Heart left ventricle (tissue), 16 donors: ENCODE measurements around the gene CACNA1C. TPM values are rescaled to one million over a fixed set of nuclear protein-coding genes. Genes with fewer than 3 reads are reported as not detected.

Experiments used
- ATAC-seq, 4 donors: fragments of 200-7000 bp; cut with Tn5 transposase; one replicate each; pipeline ENCODE4 v1.9.1; 2020 to 2022; ENCODE audit warnings: moderate library complexity in 4 of 4, mild to moderate bottlenecking in 3 of 4, moderate number of reproducible peaks in 1 of 4
- DNase-seq, 5 donors: peaks; one replicate each; pipeline ENCODE4 v3.0.0-alpha.2; 2020
- H3K27ac ChIP-seq, 12 donors: fragments of 200-600 bp; sonication (generic) in 4 of 12; one replicate each; pipeline versions ENCODE4 v1.5.0 to v1.8.0; 2016 to 2022; ENCODE audit warnings: mild to moderate bottlenecking in 2 of 12
- H3K27me3 ChIP-seq, 9 donors: fragments of 200-600 bp; sonication (generic) in 2 of 9; one replicate each; pipeline versions ENCODE4 v1.5.1 to v1.8.0; 2016 to 2022; ENCODE audit warnings: mild to moderate bottlenecking in 3 of 9
- H3K36me3 ChIP-seq, 9 donors: fragments of 200-600 bp; sonication (generic) in 2 of 9; one replicate each; pipeline versions ENCODE4 v1.5.0 to v1.8.0; 2018 to 2022; ENCODE audit warnings: mild to moderate bottlenecking in 2 of 9
- H3K4me1 ChIP-seq, 12 donors: fragments of 200-600 bp; sonication (generic) in 4 of 12; one replicate each; pipeline versions ENCODE4 v1.5.0 to v1.8.0; 2016 to 2022; ENCODE audit warnings: mild to moderate bottlenecking in 3 of 12
- H3K4me3 ChIP-seq, 12 donors: fragments of 200-600 bp; sonication (generic) in 4 of 12; one replicate each; pipeline versions ENCODE4 v1.5.0 to v1.8.0; 2017 to 2022; ENCODE audit warnings: mild to moderate bottlenecking in 9 of 12, moderate library complexity in 4 of 12
- H3K9me3 ChIP-seq, 12 donors: fragments of 200-600 bp; sonication (generic) in 4 of 12; one replicate each; pipeline versions ENCODE4 v1.5.0 to v1.8.0; 2016 to 2022; ENCODE audit warnings: mild to moderate bottlenecking in 1 of 12
- CTCF ChIP-seq, 12 donors: fragments of 200-600 bp; sonication (generic) in 4 of 12; IDR thresholded peaks; one replicate each; pipeline versions ENCODE4 v1.5.0 to v1.8.0; 2018 to 2022; ENCODE audit warnings: antibody characterized with exemption in 12 of 12, mild to moderate bottlenecking in 5 of 12
- POLR2A ChIP-seq, 2 donors: fragments of 450-650 bp; IDR thresholded peaks; one replicate each; pipeline ENCODE4 v1.6.1; 2017; ENCODE audit warnings: antibody characterized with exemption in 2 of 2, mild to moderate bottlenecking in 2 of 2, moderate library complexity in 2 of 2
- WGBS, 4 donors: extraction: QIAGEN DNeasy Blood & Tissue Kit in 2 of 4; methylation state at CpG; one replicate each; pipeline versions ENCODE4 v1.1.5 to v1.1.7; 2013 to 2018; 5-methylcytosine and 5-hydroxymethylcytosine counted together
- intact Hi-C, 10 donors: fragments of 100-400 bp; cut with DNase I; formaldehyde crosslinking; loops; one replicate each; pipeline versions ENCODE4 v1.11.1 to v1.14.2; 2022
- polyA plus RNA-seq, 2 donors: library from polyadenylated mRNA; stranded (reverse); fragments of 200-250 nt; gene quantifications; one replicate each; pipeline ENCODE4 v1.2.3, GENCODE V29; 2013
- total RNA-seq, 9 donors: library from RNA; depleted of rRNA in 2 of 9; stranded (reverse); fragments of >200 nt in 2 of 9; fragmentation: NEBNext Ultra II Directional in 3 of 9; extraction: Animal tissue kit (Norgen Biotek cat#: 25700) in 3 of 9; gene quantifications; one replicate each; pipeline versions ENCODE4 v1.1.0 to v1.2.4, GENCODE V29; 2016 to 2023
- donor health status: ischemic (EF 13 %, LVEDD 7.1; RV severe dilation, severe dysfunction).
- donor health status: healthy with polysubstance abuse.
- donor health status: DM: no; HTN: yes; CAD: no.
- donor health status: DM: no; HTN: no; CAD: no.
- donor health status: ischemic (EF 25% LVEDD 6.9; RV normal size, moderate dysfunction).
- donor health status: ischemic (EF 25% LVEDD 5.7; RV mildly dilated, moderate dysfunction).
- donor health status: healthy.
- donor health status: DM: yes; HTN: yes; CAD: no.
- donor health status: ischemic (EF 35%, LVEDD 5.7; RV mildly dilated, moderate dysfunction).
- donor health status: nonischemic (EF 11% LVEDD 7.7; RV severe dilation, severe dysfunction).
- donor health status: DM: yes; HTN: yes; CAD: no.
- donor health status: PGD.
- donor health status: ischemic (EF 29% LVEDD 5.4; RV normal size, mild dysfunction).
- donor health status: nonischemic (EF 23%, LVEDD 6.1; RV moderate dilation, normal function).

Gene CACNA1C
- total and polyA plus RNA-seq, 11 donors = 41.9 to 196 (median 164) TPM

GRCh38 chr12:2698566-2698965 is 645.8 kb downstream of the CACNA1C start:
- intact Hi-C loops = no loop called here
- WGBS, 4 donors = 41 to 58% (median 51%) methylated on average over 1 of the region's 1 CpG
- no peak overlapping the region for H3K4me3 ChIP-seq
- peaks cover 0 to 4% (median 0%) of the 10 kb centered on the region in 12 donors for H3K9me3 ChIP-seq
- no peaks in the 10 kb centered on the region for H3K27me3 ChIP-seq
- H3K27ac ChIP-seq = no peak overlapping the region
- H3K36me3 ChIP-seq = no peaks in the 10 kb centered on the region
- ATAC-seq (peak in 1 of 4 donors; percentile 8), DNase-seq (no peak)
- TF ChIP-seq CTCF (IDR thresholded peaks at IDR 0.05) (no peak), POLR2A (IDR thresholded peaks at IDR 0.05) (no peak)
- H3K4me1 ChIP-seq = peaks cover 0 to 4% (median 0%) of the 10 kb centered on the region in 12 donors

- no peak overlapping the region for H3K27ac ChIP-seq
- DNase-seq (no peak), ATAC-seq (no peak)
- no peaks in the 10 kb centered on the region for H3K36me3 ChIP-seq
- 15 to 19% (median 17%) methylated on average over 1 of the region's 1 CpG for WGBS, 4 donors
- peaks cover 0 to 8% (median 0%) of the 10 kb centered on the region in 9 donors for H3K27me3 ChIP-seq
- no peak overlapping the region for H3K4me3 ChIP-seq
- peaks cover 0 to 40% (median 14%) of the 10 kb centered on the region in 12 donors for H3K9me3 ChIP-seq
- H3K4me1 ChIP-seq = no peaks in the 10 kb centered on the region
- intact Hi-C loops = no loop called here
- TF ChIP-seq POLR2A (IDR thresholded peaks at IDR 0.05) (no peak), CTCF (IDR thresholded peaks at IDR 0.05) (no peak)
Observed at GRCh38 chr12:2710701-2711100, 657.9 kb downstream of the CACNA1C start.

GRCh38 chr12:2719392-2719791 is 666.6 kb downstream of the CACNA1C start:
- Histone ChIP-seq H3K9me3 (no peaks in the 10 kb centered on the region), H3K4me3 (no peak overlapping the region), H3K4me1 (no peaks in the 10 kb centered on the region), H3K36me3 (no peaks in the 10 kb centered on the region), H3K27ac (no peak overlapping the region), H3K27me3 (peaks cover 0 to 17% (median 0%) of the 10 kb centered on the region in 9 donors)
- intact Hi-C loops = no loop called here
- TF ChIP-seq CTCF (IDR thresholded peaks at IDR 0.05) (no peak), POLR2A (IDR thresholded peaks at IDR 0.05) (no peak)
- DNase-seq (no peak), ATAC-seq (no peak)
- 67 to 86% (median 83%) methylated on average over 2 of the region's 2 CpGs for WGBS, 4 donors

GRCh38 chr12:2722806-2723205 is 670.0 kb downstream of the CACNA1C start:
- H3K27ac ChIP-seq = no peak overlapping the region
- intact Hi-C loops = no loop called here
- peaks cover 0 to 5% (median 0%) of the 10 kb centered on the region in 9 donors for H3K27me3 ChIP-seq
- H3K4me3 ChIP-seq = no peak overlapping the region
- ATAC-seq (peak in 2 of 4 donors; percentile 34 to 39), DNase-seq (no peak)
- no peaks in the 10 kb centered on the region for H3K4me1 ChIP-seq
- H3K9me3 ChIP-seq = no peaks in the 10 kb centered on the region
- WGBS, 4 donors = 71 to 94% (median 92%) methylated on average over 1 of the region's 1 CpG
- no peak for TF ChIP-seq POLR2A (IDR thresholded peaks at IDR 0.05)
- no peak for TF ChIP-seq CTCF (IDR thresholded peaks at IDR 0.05)
- H3K36me3 ChIP-seq = no peaks in the 10 kb centered on the region
